ENCODE results near the gene TMEM72.

TMEM72 gene

GRCh38 chr10:44968091-44968490 lies 57.0 kb downstream of the TMEM72 start:
- no peak for DNase-seq (ENCODE audit: low read depth)

DNA sequence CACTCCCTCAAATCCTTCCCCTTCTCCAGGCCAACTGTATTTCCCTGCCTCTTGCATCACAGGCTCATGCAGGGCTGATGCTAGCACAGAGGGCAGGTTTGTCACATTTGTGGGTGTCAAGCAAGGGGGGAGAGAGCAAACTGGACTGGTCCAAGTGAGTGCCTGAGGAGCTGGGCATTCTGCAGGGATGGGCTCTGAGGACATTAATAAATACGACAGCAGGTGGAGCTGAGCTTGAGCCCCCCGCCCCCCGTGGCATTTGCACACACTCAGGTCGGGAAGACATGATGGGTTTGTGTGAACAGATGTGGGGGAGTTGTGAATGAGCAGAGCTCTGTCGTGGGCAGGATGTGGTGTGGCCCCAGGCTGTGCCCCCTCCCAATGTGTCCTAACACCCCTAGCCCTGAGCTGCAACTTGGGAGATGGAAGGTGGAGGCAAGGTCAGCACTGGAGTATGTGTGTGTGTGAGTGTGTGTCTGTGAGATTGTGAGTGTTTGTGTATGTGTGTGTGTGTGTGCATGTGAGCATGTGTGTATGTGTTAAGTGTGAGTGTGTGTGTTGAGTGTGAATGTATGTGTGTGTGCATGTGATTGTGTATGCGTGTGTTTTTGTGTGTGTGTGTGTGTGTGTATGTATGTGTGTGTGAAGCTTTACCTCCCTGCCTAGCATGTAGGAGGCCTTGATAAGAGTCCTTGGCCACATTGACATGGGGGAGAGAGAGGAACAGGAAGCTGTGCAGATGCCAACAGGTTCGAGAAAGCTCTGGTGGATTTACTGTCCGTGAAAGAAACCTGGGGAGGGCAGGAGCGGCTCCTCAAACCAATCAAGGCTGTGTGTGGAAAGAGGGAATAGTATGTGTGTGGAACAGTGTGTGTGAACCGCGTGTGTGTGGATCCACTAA lies 57.6 kb downstream of the TMEM72 start:
- no peak for DNase-seq (ENCODE audit: low read depth)

- DNase-seq (ENCODE audit: low read depth) = no peak
Measured at GRCh38 chr10:44969854-44970253, 58.7 kb downstream of the TMEM72 start.

- no peak for DNase-seq (ENCODE audit: low read depth)
Measured at GRCh38 chr10:44970812-44971395, 59.8 kb downstream of the TMEM72 start.

- DNase-seq (ENCODE audit: low read depth) = no peak
Measured at GRCh38 chr10:44971434-44971833, 60.3 kb downstream of the TMEM72 start.

GRCh38 chr10:44971935-44972757 lies 61.0 kb downstream of the TMEM72 start:
- DNase-seq (ENCODE audit: low read depth) = no peak

- no peak for DNase-seq (ENCODE audit: low read depth)
Measured at GRCh38 chr10:44972874-44973306, 61.8 kb downstream of the TMEM72 start.

DNA sequence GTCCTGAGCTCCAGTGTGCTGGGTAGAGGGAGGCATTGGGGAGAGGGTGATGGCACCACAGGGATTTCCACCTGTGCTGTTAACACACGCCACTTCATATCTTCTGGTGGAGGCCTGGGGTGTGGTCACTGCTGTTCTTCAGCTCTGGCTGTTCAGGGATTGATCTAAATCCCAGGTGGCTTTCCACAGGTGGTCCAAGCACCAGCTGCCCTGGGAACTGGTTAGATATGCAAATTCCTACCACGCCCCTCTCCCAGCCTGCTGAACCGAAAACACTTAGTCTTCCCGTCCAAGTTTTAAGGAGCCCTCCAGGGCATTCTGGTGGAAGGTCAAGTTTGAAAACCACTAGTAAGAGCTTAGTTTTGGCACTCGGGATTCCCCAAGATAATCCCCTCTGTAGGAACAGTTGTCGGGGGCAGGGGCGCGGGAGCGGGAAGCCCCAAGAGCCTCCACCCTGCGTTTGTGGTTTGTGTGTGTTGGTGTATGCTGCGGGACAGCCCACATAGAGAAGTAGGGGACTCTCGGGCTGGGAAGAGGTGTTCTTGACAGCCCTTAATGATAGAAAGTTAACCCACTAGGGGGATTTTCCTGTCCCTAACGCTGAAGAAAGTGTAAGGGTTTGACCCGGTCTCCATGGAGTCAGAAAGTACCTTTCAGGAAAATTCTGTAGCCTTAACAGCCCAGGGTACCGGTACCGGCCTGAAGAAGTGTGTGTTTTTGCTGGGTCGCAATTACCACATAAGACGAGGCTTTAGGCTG lies 62.4 kb downstream of the TMEM72 start:
- DNase-seq (ENCODE audit: low read depth) = no peak

DNA sequence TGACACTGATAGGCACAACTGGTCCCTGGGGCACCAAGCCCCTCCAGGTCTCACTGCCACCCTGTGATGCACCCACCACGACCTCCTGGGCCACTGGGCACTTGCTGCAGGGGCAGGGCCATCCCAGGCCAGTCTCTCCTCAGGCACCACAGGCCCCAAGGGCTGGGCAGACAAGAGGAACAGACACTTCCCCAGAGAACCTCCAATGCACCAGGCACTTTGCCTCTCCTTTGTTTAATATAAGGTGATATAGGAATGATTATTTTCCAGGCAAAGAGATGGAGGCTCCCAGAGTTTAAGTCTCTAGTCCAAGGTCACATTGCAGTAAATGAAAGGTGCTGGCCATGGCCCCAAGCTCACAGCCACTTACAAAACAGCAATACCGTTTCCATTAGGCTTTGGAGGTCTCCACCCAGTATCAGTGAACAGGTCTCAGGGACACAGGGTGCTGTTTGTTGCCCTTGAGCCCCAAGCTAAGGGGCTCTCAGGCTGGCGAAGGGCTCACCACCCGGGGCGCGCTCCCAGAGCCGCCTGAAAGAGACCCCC lies 63.0 kb downstream of the TMEM72 start:
- DNase-seq (ENCODE audit: low read depth) = no peak

DNA sequence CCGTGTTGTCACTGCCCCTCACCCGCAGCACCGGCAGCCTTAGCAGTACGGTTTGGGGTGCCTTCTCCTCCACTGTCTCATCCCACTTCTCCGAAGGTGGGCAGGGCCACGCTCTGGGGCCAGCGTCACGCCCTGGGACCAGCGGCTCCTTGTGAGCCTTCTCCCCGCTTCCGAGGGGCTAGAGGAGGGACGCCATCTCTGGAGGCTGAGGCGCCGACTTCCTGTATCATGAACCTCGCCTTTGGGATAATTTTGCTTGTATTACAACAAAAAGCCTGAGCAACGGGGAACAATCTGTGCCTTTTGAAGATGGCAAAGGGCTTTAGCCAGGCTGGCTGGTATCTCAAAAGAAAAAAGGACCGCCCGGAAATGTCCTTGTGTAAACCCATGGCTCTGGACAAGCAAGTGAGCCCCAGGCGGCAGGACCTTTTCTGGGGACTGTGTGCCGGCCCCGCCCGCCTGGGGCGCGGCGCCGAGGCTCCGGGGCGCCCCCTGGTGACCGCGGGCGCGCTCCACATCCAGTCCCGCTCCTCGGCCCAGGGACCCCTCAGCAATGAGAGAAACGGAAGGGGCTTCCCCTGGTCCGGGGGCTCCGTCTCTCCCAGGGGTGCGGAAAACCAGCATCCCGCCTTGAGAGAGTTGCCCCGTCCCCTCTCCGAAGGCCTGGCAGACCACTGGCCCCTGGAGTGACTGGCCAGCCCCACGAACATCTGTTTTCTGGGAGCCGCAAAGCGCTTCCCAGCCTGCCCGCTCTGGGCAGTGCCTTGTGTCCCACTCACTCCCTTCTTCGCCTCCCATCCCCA lies 63.7 kb downstream of the TMEM72 start:
- peak; percentile 34 for DNase-seq (ENCODE audit: low read depth)

DNA sequence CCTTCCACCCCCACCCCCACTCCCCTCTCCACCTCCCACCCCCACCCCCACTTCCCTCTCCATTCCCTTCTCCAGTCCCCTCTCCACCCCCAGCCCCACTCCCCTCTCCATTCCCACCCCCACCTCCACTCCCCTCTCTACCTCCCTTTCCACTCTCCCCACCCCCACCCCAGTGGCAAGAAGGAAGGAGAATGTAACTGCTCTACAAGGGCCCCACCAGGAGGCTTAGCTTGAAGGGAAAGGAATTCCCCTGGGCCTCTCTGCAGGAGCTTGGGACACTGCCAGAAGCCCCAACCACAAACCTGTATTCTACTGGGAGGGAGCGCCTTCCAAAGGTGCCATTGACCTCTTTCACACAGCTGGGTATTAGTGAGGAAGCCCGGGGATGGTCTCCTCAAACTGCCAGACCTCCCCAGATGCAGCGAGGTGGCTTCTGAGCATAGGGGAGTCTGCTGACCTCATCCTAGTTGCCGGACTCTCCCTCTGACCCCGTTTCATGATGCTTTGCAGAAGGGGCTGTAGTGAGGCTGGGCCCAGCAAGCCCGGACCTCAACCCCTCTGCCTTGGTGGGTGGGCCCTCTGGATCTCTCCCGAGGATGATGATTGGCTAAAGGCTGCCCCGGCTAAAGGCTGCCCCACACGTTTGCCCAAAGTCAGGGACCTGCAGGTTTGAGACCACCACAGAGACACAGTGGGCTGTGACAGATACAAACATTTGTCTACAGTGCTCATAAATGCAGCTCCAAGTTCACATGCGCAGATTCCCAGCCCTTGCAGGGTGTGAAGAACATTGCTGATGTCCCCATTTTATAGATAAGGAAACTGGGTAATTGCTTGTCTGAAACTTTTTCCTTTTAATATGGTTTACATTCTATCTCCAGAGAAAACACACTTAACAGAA lies 64.5 kb downstream of the TMEM72 start:
- DNase-seq (ENCODE audit: low read depth) = no peak

DNA sequence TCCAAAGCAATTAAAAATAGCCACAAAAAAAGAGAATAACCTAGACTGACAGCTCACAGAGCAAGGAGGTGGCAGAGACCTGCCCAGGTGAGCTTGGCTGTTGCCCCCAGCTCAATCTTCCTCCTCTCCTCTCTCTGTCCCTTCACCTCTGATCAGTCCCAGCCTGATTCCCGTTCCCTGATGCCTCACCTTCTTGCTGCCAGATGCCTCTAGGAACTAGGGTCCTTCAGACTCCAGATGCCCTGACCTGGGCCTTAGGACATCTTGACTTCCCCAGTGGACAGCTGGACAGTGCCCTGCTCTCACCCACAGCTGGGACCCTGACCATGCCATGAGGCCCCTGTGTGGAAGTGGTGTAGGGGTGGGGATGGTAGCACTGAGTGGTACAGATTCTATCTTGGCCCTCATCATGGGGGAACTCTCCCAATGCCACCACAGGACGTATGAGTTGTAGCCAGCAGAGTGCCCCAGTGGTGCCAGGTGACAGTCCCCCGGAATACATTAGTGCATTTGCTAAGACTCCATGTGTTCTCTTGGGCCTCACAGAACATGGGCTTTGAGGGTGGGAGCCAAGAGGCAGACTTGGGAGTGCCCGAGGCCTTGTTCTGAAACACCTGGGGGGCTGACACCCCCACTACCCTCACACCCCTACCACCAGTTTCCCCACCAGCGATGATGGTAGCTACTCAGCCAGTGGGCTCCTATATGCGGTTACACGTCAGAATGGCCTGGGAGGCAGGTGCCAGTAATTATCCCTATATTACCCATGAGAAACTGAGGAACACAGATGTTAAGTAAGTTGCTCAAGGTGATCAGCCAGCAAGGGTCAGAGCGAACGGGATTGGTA lies 65.4 kb downstream of the TMEM72 start:
- no peak for DNase-seq (ENCODE audit: low read depth)

DNA sequence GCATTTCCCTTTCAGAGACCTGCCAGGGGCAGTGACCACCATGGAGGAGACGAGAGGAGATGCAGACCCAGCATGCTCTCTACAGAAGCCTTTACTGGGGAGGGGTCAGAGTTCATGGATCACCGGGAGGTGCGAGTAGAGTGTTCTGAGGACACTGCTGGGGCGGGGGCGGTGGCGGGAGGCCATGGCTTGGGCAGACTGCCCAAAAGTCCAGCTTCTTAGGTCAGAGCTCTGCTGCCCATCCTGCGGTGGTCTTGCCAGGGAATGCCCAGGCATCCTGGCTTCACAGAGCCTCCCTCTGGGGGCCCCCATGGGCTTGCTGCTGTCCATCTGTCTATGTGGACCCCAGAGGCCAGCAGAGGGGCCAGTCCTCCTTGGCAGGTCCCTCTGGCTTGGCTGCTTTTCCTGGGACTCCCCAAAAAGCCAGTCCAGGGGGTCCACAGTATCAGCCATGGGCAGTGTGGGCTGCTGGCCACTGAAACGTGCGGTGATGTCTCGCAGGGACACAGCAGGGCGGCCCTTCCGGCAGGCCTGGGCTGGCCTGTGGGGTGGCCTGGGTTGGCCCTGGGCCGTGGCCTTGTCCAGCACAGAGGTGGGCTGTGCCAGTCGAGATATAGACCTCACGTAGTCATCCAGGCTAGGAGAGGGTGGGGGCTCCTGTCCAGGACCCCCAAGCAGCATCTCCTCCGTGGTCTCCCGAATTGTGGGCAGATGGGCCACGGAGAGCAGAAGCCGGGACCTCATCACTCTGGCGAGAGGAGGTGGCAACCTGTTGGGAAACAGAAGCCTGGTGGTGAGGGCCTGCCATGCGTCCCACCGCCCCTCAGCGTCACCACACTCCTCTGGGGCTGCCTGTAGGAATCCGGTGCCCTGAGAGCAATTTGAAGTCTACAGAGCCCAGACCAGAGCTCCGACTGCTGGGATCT lies 66.4 kb downstream of the TMEM72 start:
- no peak for DNase-seq (ENCODE audit: low read depth)

GRCh38 chr10:44978213-44978569 lies 67.1 kb downstream of the TMEM72 start:
- no peak for DNase-seq (ENCODE audit: low read depth)

DNA sequence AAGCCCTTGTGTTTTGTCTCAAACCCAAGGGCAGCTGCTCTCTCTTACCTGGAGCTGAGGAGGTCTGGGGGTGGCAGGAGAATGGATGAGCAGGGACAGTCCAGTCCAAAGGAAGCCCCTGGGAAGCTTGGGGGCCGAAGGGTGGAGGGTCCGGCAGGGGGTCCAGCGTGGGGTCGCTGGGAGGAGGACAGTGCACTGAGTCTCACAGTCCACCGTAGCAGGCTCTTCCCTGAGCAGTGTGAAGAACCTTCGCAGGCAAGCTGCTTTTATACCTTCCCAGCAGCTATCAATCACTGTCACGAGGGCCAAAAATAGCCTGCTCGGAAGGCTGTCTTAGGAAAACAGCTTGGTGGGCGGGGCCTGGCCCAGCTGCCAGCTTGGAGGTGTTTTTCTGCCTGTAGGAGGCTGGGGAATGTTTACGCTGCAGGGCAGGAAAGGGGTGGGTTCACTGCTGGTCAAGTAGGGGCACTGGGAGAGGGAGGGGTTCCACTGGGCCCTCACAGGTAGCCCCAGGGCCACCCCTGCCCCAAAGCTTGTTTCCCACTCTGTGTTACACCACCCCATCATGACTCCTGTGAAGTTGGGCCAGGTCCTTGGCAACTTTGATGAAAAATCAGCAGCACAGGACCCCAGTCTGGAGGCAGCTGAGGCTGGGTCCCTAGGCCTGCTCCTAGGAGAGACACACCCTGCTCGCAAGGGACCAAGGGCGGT lies 67.6 kb downstream of the TMEM72 start, which contains the start of gene DEPP1:
Gene DEPP1, minus strand, starts transcription at position 240 of the 711 bp plus-strand sequence. CDS start 779 bp downstream, outside the sequence.
- no peak for DNase-seq (ENCODE audit: low read depth)

GRCh38 chr10:44979281-44980191 lies 68.4 kb downstream of the TMEM72 start:
- no peak for DNase-seq (ENCODE audit: low read depth)

All from T follicular helper cell (primary cell).